Measurements from ENCODE around the gene FAM241A. TPM values are rescaled to one million over a fixed set of nuclear protein-coding genes. Genes with fewer than 3 reads are reported as not detected.

The FAM241A gene
- total RNA-seq, 1 donor from 2014 or later: 2.4 TPM

DNA sequence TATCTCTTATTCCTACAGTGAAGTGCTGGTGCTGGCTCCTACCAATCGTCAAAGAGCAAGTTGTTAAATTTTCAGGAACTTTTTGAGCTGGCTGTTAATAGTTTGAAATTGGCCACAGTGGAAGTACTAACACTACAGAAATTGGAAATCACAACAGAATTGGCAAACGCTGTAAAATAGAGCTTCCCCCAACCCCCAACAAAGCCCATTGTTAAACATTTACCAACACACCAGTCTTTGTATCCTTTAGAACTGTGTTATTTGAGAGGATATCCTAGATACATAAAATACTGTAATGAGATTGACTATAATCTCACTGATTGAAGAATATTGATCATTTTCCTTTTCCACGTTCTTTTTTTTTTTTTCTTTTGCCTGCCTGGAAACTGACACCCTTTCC is 37.4 kb downstream of the FAM241A start:
- no peak for FAIRE-seq
- TF ChIP-seq, protein P1, sequence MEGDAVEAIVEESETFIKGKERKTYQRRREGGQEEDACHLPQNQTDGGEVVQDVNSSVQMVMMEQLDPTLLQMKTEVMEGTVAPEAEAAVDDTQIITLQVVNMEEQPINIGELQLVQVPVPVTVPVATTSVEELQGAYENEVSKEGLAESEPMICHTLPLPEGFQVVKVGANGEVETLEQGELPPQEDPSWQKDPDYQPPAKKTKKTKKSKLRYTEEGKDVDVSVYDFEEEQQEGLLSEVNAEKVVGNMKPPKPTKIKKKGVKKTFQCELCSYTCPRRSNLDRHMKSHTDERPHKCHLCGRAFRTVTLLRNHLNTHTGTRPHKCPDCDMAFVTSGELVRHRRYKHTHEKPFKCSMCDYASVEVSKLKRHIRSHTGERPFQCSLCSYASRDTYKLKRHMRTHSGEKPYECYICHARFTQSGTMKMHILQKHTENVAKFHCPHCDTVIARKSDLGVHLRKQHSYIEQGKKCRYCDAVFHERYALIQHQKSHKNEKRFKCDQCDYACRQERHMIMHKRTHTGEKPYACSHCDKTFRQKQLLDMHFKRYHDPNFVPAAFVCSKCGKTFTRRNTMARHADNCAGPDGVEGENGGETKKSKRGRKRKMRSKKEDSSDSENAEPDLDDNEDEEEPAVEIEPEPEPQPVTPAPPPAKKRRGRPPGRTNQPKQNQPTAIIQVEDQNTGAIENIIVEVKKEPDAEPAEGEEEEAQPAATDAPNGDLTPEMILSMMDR (IDR thresholded peaks at IDR 0.05; ENCODE audit: insufficient read depth, low read length, severe bottlenecking): no peak
- H3K27me3 ChIP-seq (ENCODE audit: control insufficient read depth, insufficient read depth, low read length): no peaks in the 10 kb centered on the region
- no peaks in the 10 kb centered on the region for H3K36me3 ChIP-seq (ENCODE audit: control insufficient read depth, insufficient read depth, low read length)
- H3K4me3 ChIP-seq (ENCODE audit: low read depth, low read length): no peak overlapping the region
- DNase-seq (ENCODE audit: low read depth): no peak

- Histone ChIP-seq H3K27me3 (ENCODE audit: control insufficient read depth, insufficient read depth, low read length) (no peaks in the 10 kb centered on the region), H3K36me3 (ENCODE audit: control insufficient read depth, insufficient read depth, low read length) (no peaks in the 10 kb centered on the region), H3K4me3 (ENCODE audit: low read depth, low read length) (no peak overlapping the region)
- DNase-seq (ENCODE audit: low read depth): peak; percentile 50
- TF ChIP-seq, protein P1 (IDR thresholded peaks at IDR 0.05; ENCODE audit: insufficient read depth, low read length, severe bottlenecking): no peak
- FAIRE-seq: no peak
Measured at GRCh38 chr4:112183252-112183651, 38.0 kb downstream of the FAM241A start.

DNA sequence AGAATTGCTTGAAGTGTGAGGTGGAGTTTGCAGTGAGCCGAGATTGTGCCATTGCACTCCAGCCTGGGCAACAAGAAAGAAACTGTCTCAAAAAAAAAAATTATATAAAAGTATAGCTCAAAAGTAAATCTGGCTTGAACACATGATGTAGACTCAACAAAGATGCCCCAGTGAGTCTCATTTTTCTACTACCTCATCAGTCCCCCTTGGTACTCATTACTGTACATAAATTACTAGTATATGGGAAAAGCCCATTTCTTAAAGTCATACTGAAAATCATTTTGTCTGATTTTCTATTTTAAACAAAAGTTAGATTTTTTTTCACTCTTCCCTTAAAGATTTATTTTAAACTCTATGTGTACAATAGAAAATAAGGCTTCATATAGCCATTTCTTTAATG is 39.2 kb downstream of the FAM241A start:
- TF ChIP-seq, protein P1 (IDR thresholded peaks at IDR 0.05; ENCODE audit: insufficient read depth, low read length, severe bottlenecking): no peak
- no peak overlapping the region for H3K4me3 ChIP-seq (ENCODE audit: low read depth, low read length)
- H3K27me3 ChIP-seq (ENCODE audit: control insufficient read depth, insufficient read depth, low read length): no peaks in the 10 kb centered on the region
- no peak for FAIRE-seq
- no peak for DNase-seq (ENCODE audit: low read depth)
- H3K36me3 ChIP-seq (ENCODE audit: control insufficient read depth, insufficient read depth, low read length): no peaks in the 10 kb centered on the region

DNA sequence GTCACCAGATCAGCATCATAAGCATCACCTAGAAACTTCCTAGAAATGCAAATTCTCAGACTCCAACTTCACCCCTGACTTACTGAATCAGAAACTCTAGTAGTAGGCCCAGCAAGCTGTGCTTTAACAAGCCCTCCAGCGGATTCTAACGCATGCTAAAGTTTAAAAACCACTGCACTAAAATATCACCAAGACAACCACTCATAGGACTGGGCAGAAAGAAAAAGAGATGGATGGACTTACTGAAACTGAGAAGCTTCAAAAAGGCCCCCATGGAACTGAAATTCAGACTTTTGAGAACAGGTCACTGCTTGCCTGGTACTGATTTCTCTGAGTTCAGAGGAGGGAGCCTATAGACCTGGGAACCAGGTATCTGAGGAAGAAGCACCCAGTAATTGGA is 40.1 kb downstream of the FAM241A start:
- TF ChIP-seq, protein P1 (IDR thresholded peaks at IDR 0.05; ENCODE audit: insufficient read depth, low read length, severe bottlenecking): no peak
- DNase-seq (ENCODE audit: low read depth): no peak
- Histone ChIP-seq H3K36me3 (ENCODE audit: control insufficient read depth, insufficient read depth, low read length) (no peaks in the 10 kb centered on the region), H3K4me3 (ENCODE audit: low read depth, low read length) (no peak overlapping the region), H3K27me3 (ENCODE audit: control insufficient read depth, insufficient read depth, low read length) (no peaks in the 10 kb centered on the region)
- FAIRE-seq: no peak

- FAIRE-seq (peak; percentile 60), DNase-seq (ENCODE audit: low read depth) (peak; percentile 18)
- TF ChIP-seq, protein P1 (IDR thresholded peaks at IDR 0.05; ENCODE audit: insufficient read depth, low read length, severe bottlenecking): no peak
- Histone ChIP-seq H3K27me3 (ENCODE audit: control insufficient read depth, insufficient read depth, low read length) (no peaks in the 10 kb centered on the region), H3K36me3 (ENCODE audit: control insufficient read depth, insufficient read depth, low read length) (no peaks in the 10 kb centered on the region), H3K4me3 (ENCODE audit: low read depth, low read length) (no peak overlapping the region)
Measured at GRCh38 chr4:112185740-112186670, 40.8 kb downstream of the FAM241A start.
